GM12878 (cell line): ENCODE data around the gene ATXN7L1. TPM values are rescaled to one million over a fixed set of nuclear protein-coding genes. Genes with fewer than 3 reads are reported as not detected.

Experiments
- EGR1 ChIP-seq, 2 experiments: IDR thresholded peaks; 1 replicate in 1 of 2; 2 replicates in 1 of 2; pipeline ENCODE4 v1.6.1; 2011 to 2012; ENCODE audit warnings: low read depth in 2 of 2, low read length in 2 of 2, borderline replicate concordance in 1 of 2, mild to moderate bottlenecking in 1 of 2, moderate library complexity in 1 of 2
- PKNOX1 ChIP-seq: fragments of 450-650 bp; IDR thresholded peaks from 2 replicates; pipeline ENCODE4 v1.6.1; 2016; ENCODE audit warnings: mild to moderate bottlenecking
- PML ChIP-seq: IDR thresholded peaks from 2 replicates; pipeline ENCODE4 v1.6.1; 2012; ENCODE audit warnings: low read length, inconsistent platforms
- POLR2AphosphoS2 ChIP-seq: IDR thresholded peaks from 2 replicates; pipeline ENCODE4 v1.6.1; 2011; ENCODE audit warnings: low read depth, mild to moderate bottlenecking, low read length, improper control_type of control experiment, moderate library complexity
- RELB ChIP-seq: fragments of 450-650 bp; IDR thresholded peaks from 2 replicates; pipeline ENCODE4 v1.6.1; 2017; ENCODE audit warnings: low read depth, mild to moderate bottlenecking, moderate library complexity
- ZBTB11 ChIP-seq: fragments of 450-650 bp; formaldehyde crosslinking; IDR thresholded peaks from 2 replicates; pipeline ENCODE4 v1.5.0; 2022; ENCODE audit warnings: mild to moderate bottlenecking, missing genetic modification characterization
- ZBTB40 ChIP-seq: fragments of 450-650 bp; IDR thresholded peaks from 2 replicates; pipeline ENCODE4 v1.6.1; 2016; ENCODE audit warnings: mild to moderate bottlenecking, moderate library complexity, borderline replicate concordance
- polyA plus RNA-seq, 11 experiments: library from polyadenylated mRNA; depleted of rRNA in 4 of 11; unstranded in 6 of 11; stranded (reverse) in 5 of 11; fragments of >200 nt; fragmentation: Nextera tagmentation in 4 of 11; fragmentation: Illumina TruSeq in 1 of 11; extraction: Ambion mirVana in 4 of 11; extraction: Trizol in 1 of 11; gene quantifications; 1 replicate in 1 of 11; 2 replicates in 10 of 11; pipeline versions ENCODE4 v1.2.1 to v1.2.3, GENCODE V29; 2011 to 2016; ENCODE audit warnings: inconsistent platforms in 2 of 11, missing spikeins in 2 of 11, low read depth in 1 of 11
- total RNA-seq, 4 experiments: library from RNA; depleted of rRNA in 3 of 4; stranded (reverse); fragments of >200 nt in 3 of 4; fragmentation: Illumina TruSeq in 1 of 4; extraction: Trizol in 1 of 4; gene quantifications; 2 replicates each; pipeline versions ENCODE4 v1.2.1 to v1.2.3, GENCODE V29; 2013 to 2021

ATXN7L1 gene
- total and polyA plus RNA-seq, 10 of the 15 experiments (the other 5 are each of a cell fraction or from before 2014, with no cell fraction given): 0.40 to 2.9 (median 1.2) TPM

- TF ChIP-seq ZBTB40: no peak
- no peak for TF ChIP-seq RELB
- no peak for TF ChIP-seq ZBTB11 (CRISPR knock-in tag)
- TF ChIP-seq EGR1 (IDR thresholded peaks at IDR 0.05; ENCODE audit: borderline replicate concordance in 1 of 2, low read depth in 2 of 2, low read length in 2 of 2): no peak
- TF ChIP-seq PKNOX1: no peak
- TF ChIP-seq PML: no peak
- no peak for TF ChIP-seq POLR2AphosphoS2
Observed at GRCh38 chr7:105637755-105638154, 238.6 kb downstream of the ATXN7L1 start (continued).
